HG02884 (cell line): ENCODE measurements around the gene PVR.
"Not testable (repeated sequence)": the region's sequence is repeated elsewhere in the genome, so short reads cannot be mapped to it uniquely, and the experiment has no call there.

ENCODE experiments used
- ATAC-seq: cut with Tn5 transposase; IDR thresholded peaks from one replicate; pipeline ENCODE4 v1.9.1; 2021; ENCODE audit warnings: mild to moderate bottlenecking, moderate library complexity; ENCODE audit not compliant: unreplicated experiment

PVR gene

DNA sequence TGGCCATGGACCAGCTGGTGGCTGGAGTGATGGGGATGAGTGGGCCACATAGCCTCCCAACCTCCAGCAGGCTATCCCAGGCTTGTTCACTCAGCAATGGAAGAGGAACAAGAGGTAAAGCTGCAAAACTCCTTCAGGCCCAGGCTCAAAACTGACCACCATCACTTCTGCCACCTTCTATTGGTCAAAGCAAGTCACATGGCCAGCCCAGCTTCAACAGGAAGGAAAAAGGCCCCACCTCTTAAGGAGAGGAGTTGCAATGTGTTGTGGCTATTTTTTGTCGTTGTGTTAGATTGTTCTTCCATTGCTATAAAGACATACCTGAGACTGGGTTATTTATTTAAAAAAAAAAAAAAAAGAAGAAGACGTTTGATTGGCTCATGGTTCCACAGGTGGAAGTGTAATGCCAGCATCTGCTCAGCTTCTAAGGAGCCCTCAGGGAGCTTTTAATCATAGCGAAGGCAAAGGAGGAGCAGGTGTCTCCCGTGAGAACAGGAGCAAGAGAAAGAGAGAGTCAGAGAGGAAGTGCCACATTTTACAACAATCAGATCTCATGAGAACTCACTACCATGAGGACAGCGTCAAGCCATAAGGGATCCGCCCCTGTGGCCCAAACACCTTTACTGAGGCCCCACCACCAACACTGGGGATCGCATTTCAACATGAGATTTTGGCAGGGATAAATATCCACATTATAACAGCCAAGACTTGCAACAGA, 24.9 kb upstream of the PVR start:
- ATAC-seq = no peak

DNA sequence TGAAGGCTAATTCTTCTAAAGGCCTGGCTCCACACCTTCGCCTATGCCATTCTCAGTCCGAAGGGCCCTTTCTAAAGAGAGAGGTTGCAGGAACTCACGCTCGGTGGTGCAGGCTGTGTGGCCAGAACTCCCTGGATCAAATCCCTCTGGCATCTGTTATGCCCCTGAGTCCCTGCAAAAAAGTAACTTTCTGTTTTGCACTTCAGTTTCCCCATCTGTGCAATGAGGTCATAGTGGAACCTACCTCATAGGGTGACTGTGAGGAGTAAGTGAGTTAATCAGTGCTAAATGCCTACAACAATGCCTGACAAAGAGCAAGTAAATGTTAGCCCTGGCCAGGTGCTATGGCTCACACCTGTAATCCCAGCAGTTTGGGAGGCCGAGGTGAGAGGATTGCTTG, 23.0 kb upstream of the PVR start:
- ATAC-seq = no peak

- no peak for ATAC-seq
Measured at GRCh38 chr19:44621367-44621766, 22.3 kb upstream of the PVR start.

DNA sequence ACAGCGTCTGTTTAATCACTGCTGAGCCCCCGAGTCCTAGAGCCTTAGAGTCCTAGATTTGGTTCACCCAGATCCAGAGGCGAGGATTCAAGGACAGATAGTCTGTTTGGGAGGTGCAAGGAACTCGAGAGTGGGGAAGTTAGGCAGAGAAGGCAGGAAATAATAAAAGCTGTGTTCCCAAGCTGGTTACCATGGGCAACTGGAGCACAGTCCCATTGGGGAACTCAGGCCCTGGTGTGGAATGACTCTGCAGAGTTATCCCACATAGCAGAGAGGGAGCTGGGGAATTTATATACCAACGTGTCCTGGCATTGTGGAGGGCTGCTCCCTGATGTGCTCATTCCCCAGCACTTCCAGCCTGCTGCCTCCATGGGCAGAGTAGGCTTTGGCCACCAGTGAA, 20.6 kb upstream of the PVR start:
- ATAC-seq = no peak

DNA sequence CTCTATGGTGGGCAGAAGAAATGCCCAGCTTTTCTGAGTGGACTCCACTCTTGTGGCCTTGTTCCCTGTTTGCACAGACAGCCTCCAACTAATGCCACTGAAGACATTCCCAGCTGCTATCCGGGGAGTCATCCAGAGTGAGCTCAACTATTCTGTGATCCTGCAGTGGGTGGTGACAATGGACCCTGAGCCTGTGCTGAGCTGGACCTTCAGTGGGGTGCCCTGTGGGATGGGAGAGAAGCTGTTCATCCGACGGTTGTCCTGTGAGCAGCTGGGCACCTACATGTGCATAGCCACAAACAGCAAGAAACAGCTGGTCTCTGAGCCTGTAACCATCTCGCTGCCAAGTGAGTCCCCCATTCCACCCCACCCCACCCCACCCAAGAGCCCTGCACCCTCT, 20.1 kb upstream of the PVR start:
- ATAC-seq = no peak

DNA sequence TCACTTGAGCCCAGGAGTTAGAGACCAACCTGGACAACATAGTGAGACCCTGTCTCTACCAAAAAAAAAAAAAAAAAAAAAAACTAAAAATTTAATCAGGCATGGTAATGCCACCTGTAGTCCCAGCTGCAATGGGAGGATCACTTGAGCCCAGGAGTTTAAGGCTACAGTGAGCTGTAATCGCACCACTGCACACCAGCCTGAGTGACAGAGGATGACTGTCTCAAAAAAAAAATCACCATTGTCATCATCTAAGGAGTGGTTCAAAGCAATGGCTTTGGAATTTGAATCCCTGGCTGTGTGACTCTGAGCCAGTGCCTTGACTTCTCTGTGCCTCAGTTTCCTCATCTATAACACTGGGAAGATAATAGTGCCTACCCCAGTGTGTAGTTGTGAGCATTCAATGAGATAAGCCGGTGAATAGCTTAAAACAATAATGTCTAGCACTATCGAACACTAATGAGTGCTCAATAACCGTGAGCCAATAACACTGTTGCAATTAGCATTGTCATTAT, 18.8 kb upstream of the PVR start:
- ATAC-seq = no peak

- not testable (repeated sequence) for ATAC-seq
Measured at GRCh38 chr19:44625637-44626036, 18.1 kb upstream of the PVR start.

GRCh38 chr19:44626048-44626624, 17.6 kb upstream of the PVR start:
- no peak for ATAC-seq

DNA sequence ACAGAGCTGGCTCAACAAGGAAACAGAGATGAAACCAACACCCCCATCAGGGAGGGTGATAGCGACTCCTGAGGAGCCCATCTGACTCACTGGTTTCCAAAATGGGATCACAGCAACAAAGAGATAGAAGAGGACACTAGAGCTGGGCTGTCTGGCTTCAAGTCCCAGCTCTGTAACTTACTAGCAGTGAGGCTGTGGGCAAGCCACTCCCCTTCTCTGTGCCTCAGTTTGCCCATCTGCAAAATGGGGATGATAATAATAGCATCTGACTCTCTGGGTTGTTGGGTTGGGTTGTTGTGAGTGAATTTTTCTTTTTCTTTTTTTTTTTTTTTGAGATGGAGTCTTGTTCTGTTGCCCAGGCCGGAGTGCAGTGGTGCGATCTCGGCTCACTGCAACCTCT, 16.1 kb upstream of the PVR start:
- no peak for ATAC-seq

GRCh38 chr19:44628793-44629192, 14.9 kb upstream of the PVR start:
- ATAC-seq = no peak

- ATAC-seq = not testable (repeated sequence)
Measured at GRCh38 chr19:44631611-44632010, 12.1 kb upstream of the PVR start.

GRCh38 chr19:44634058-44634457, 9.7 kb upstream of the PVR start:
- ATAC-seq = not testable (repeated sequence)

DNA sequence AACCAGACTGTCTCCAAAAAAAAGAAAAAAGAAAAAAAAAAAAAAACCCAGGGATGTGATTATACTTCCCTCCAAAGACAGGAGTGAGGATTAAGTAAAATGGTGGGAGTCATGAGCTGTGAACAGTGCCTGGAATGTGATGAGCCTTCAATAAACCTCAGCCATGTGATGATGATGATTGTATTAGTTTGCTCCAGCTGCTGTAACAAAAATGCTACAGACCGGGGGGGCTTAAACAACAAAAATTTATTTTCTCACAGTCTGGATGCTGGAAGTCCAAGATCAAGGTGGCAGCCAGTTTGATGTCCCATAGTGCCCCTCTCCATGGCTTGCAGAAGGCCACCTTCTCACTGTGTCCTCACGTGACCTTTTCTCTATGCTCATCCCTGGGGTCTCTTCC, 8.9 kb upstream of the PVR start:
- no peak for ATAC-seq

GRCh38 chr19:44635581-44636438, 7.9 kb upstream of the PVR start:
- no peak for ATAC-seq

DNA sequence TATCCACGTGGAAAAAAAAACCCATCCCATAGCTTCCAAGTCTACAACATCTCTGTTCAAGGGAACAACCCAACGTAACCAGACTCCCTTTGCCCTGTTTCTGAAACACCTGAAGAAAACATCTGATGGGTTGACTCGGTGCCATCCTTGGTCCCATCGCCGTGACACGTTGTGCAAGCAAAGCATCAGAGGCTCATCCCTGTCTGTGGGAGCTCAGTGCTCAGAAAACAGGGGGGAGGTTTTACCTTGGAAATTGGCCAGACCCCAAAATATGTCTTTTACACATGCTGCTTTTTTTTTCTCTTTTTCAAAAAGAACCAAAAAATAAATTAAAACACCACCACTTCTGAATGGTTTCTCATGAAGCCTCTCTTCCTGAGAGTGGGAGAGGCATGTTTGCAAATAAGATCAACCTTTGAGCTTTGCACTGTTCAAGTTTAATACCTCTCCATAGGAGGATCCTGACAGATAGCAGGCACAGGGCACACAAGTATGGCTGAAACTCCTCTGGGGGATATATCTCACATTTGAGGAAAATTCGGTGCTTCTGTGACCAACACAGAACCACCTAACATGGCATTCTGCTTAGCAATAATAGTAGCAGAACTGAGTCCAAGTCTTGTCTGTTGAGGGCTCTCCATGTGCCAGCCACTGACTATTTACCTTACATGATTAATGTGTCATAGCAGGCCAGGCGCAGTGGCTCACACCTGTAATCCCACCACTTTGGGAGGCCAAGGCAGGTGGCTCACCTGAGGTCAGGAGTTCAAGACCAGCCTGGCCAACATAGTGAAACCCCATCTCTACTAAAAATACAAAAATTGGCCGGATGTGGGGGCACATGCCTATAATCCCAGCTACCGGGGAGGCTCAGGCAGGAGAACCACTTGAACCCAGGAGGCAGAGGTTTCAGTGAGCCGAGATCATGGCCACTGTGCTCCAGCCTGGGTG, 7.0 kb upstream of the PVR start:
- no peak for ATAC-seq

DNA sequence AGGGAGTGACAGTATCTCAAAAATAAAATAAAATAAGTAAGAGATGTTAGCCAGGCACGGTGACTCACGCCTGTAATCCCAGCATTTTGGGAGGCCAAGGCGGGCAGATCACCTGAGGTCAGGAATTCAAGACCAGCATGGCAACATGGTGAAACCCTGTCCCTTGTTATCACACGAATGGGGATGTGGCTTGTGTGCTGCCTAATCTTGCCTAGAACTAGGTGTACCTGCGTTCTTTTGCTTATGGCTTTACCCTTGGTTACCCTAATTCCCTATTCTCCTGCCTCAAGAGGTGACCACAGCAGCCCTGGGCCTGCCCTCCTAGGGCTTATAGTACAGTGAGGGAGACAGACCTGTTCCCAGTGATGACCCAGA, 6.3 kb upstream of the PVR start:
- ATAC-seq = no peak

GRCh38 chr19:44640518-44640917, 3.2 kb upstream of the PVR start:
- no peak for ATAC-seq

GRCh38 chr19:44641501-44642265, 2.0 kb upstream of the PVR start:
- ATAC-seq = no peak

DNA sequence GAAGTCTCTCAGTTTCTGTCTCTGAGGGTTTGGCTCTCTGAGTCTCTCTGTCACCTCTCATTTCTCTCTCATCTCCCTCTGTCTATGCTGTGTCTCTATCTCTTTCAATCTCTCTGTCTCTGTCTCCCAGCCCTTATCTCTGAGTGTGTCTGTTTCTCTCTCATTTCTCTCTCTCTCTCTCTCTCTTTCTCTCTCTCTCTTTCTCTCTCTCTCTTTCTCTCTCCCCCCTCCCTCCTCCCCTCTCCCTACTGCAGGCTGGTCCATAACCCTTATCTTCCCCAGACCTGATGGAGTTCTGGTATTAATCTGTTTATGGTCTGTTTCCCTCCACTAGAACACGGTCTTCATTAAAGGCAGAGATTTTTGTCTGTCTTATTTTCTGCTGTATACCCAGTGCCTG, 1.3 kb upstream of the PVR start:
- ATAC-seq = no peak

- no peak for ATAC-seq
Measured at GRCh38 chr19:44644402-44645016, 799 bp downstream of the PVR start.
